RWPE2 (cell line): ENCODE measurements around the gene AGBL4.
A peak's percentile ranks its signal among the peaks of the same experiment; 100 is the strongest.

ENCODE experiments used
- ATAC-seq: fragments of 200-7000 bp; cut with Tn5 transposase; 3 replicates; pipeline ENCODE4 v1.9.1; 2021; ENCODE audit warnings: low read depth
- DNase-seq: peaks from one replicate; pipeline ENCODE4 v3.0.0-alpha.2; 2020; ENCODE audit warnings: low spot score
- H3K27ac ChIP-seq: fragments of 450-650 bp; 2 replicates; pipeline ENCODE4 v1.5.1; 2017; ENCODE audit warnings: mild to moderate bottlenecking; ENCODE audit not compliant: poor library complexity, severe bottlenecking
- H3K27me3 ChIP-seq: fragments of 250-450 bp; sonication (Bioruptor Pico); 2 replicates; pipeline ENCODE4 v1.5.1; 2021; ENCODE audit warnings: mild to moderate bottlenecking, moderate library complexity; ENCODE audit not compliant: insufficient read depth, poor library complexity, severe bottlenecking
- H3K36me3 ChIP-seq: fragments of 250-450 bp; sonication (Bioruptor Pico); 2 replicates; pipeline ENCODE4 v1.5.1; 2020; ENCODE audit warnings: low read depth, mild to moderate bottlenecking, moderate library complexity
- H3K4me1 ChIP-seq: fragments of 250-450 bp; sonication (Bioruptor Pico); 2 replicates; pipeline ENCODE4 v1.5.1; 2021; ENCODE audit warnings: mild to moderate bottlenecking, moderate library complexity; ENCODE audit not compliant: insufficient read depth, poor library complexity, severe bottlenecking
- H3K4me3 ChIP-seq: fragments of 250-450 bp; sonication (Bioruptor Pico); 2 replicates; pipeline ENCODE4 v1.5.1; 2021; ENCODE audit warnings: mild to moderate bottlenecking, moderate library complexity; ENCODE audit not compliant: severe bottlenecking
- H3K9me3 ChIP-seq: fragments of 250-450 bp; sonication (Bioruptor Pico); 2 replicates; pipeline ENCODE4 v1.5.1; 2021; ENCODE audit warnings: mild to moderate bottlenecking, moderate library complexity; ENCODE audit not compliant: severe bottlenecking
- TF ChIP-seq, protein P1 (sequence below): fragments of 450-650 bp; IDR thresholded peaks from one replicate; pipeline ENCODE4 v1.5.1; 2017; ENCODE audit warnings: mild to moderate bottlenecking, moderate library complexity; ENCODE audit not compliant: poor library complexity, severe bottlenecking

Gene AGBL4

DNA sequence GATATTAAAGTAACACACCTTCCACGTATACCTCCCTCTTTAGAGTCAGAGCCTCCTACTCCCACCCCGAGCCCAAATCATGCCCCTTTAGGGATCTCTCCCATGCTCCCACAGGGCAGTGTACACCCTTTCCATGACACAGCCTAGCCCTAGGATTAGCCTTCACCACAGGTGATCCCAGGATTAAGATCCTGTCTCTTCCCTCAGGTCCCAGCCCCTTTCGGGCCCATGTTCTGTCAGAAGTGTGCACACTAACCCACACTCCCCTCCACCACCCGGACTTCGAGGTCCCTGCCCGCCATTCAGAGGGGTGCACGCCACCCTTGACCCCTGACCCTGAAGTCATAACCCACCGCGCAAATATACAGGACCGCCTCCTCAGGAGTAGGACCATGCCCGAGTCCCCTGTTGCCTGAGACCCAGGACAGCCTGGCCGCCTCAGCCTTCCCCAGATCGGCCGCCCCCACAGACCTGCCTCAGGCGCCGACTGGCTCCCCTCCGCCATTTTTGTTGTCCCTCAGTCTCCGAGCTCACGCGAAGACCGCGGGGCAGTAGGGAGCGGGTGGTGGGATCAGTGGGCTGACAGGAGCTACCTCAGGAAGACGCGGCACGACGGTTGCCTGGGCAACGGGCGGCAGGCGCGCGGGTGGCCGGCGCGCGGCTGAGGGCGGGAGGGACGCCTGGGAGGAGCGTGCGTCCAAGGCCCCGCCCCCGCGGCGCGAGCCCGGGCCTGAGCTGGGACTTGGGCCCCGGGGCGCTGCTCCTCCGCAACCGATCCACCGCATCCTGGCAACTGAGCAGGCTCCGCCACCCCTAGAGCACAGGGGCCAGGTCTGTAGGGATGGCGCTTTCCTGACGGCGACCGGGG is at the start of gene AGBL4:
Gene AGBL4 (minus strand): TSS at position 663 of the 868 bp plus-strand sequence.
- TF ChIP-seq, protein P1, sequence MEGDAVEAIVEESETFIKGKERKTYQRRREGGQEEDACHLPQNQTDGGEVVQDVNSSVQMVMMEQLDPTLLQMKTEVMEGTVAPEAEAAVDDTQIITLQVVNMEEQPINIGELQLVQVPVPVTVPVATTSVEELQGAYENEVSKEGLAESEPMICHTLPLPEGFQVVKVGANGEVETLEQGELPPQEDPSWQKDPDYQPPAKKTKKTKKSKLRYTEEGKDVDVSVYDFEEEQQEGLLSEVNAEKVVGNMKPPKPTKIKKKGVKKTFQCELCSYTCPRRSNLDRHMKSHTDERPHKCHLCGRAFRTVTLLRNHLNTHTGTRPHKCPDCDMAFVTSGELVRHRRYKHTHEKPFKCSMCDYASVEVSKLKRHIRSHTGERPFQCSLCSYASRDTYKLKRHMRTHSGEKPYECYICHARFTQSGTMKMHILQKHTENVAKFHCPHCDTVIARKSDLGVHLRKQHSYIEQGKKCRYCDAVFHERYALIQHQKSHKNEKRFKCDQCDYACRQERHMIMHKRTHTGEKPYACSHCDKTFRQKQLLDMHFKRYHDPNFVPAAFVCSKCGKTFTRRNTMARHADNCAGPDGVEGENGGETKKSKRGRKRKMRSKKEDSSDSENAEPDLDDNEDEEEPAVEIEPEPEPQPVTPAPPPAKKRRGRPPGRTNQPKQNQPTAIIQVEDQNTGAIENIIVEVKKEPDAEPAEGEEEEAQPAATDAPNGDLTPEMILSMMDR: no peak
- no peak for DNase-seq
- peak; percentile 85 for ATAC-seq

DNA sequence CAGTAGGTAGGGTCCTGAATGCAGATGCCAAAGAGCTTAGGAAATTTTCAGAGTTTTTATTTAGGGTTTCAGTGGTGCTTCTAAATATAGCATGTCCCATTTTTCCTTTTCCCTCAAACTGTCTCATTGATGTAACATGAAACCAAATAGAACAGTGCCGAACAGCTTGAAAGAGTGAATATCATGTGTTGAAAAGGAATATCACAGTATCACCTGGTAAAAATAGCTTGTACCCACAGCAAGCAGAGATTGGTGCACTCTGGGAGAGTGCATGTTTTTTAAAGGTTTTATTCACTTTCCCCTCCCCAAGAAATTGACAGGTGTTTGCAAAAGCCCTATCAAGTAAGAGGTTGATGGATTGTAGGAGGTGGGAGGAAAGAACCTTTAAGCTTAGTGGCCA is 43.1 kb upstream of the AGBL4 start:
- DNase-seq (no peak), ATAC-seq (no peak)
- TF ChIP-seq, protein P1: no peak
- no peak overlapping the region for H3K27ac ChIP-seq
- H3K9me3 ChIP-seq: no peaks in the 10 kb centered on the region
- no peaks in the 10 kb centered on the region for H3K36me3 ChIP-seq
- H3K4me3 ChIP-seq: no peak overlapping the region
- H3K27me3 ChIP-seq: no peaks in the 10 kb centered on the region
- no peaks in the 10 kb centered on the region for H3K4me1 ChIP-seq

More for the DNA sequence above, at the start of gene AGBL4:
- H3K9me3 ChIP-seq: no peaks in the 10 kb centered on the region
- H3K27ac ChIP-seq: no peak within 1 kb of the TSS
- no peaks in the 10 kb centered on the region for H3K4me1 ChIP-seq
- H3K27me3 ChIP-seq: no peaks in the 10 kb centered on the region
- H3K4me3 ChIP-seq: peak within 1 kb of the TSS; percentile 33
- H3K36me3 ChIP-seq: no peaks in the 10 kb centered on the region

DNA sequence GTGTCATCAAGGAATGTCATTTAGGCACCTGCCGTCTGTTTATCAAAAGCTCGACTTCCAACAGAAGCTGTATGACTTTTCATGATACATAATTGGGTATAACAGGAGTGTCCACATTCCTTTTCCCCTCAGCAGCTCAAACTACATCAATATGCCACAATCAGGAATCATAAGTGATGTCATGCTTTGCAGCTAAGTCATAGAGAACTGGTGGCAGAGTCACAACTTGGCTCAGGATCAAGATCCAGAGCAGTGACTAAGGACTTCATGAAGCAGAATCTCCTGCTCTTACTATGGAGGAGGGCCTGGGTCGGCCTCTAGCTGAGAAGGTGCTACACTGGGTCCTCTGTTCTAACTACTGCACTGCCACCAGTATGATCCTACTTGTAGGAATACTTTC is 36.5 kb upstream of the AGBL4 start:
- no peak overlapping the region for H3K27ac ChIP-seq
- TF ChIP-seq, protein P1: no peak
- no peak overlapping the region for H3K4me3 ChIP-seq
- no peak for DNase-seq
- no peaks in the 10 kb centered on the region for H3K9me3 ChIP-seq
- H3K4me1 ChIP-seq: no peaks in the 10 kb centered on the region
- no peaks in the 10 kb centered on the region for H3K27me3 ChIP-seq
- H3K36me3 ChIP-seq: no peaks in the 10 kb centered on the region
- ATAC-seq: no peak

DNA sequence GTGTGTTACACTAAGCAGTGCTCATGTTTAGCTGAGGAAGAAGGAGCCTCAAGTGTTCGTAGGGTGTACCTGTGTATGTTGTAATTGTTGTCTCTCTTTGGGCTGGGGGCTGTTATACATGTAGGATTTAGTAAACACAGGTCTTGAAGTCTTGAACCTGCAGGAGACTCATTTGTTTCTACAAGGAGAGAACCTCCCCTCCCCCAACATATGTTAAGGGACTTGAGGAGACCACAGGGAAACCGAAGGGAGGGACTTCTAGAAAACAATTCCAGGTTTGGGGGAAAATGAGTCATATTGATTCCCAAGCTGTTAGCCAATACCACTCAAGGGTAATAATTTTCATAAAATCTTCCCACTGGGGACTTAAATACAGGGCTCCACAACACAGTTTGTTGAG is 25.0 kb upstream of the AGBL4 start:
- no peak for DNase-seq
- no peaks in the 10 kb centered on the region for H3K9me3 ChIP-seq
- H3K4me1 ChIP-seq: no peaks in the 10 kb centered on the region
- no peak for ATAC-seq
- H3K36me3 ChIP-seq: no peaks in the 10 kb centered on the region
- peaks cover 13% of the 10 kb centered on the region for H3K27me3 ChIP-seq
- H3K27ac ChIP-seq: no peak overlapping the region
- TF ChIP-seq, protein P1: no peak
- H3K4me3 ChIP-seq: no peak overlapping the region
